ENCODE measurements around the gene MRPS33. TPM values are rescaled to one million over a fixed set of nuclear protein-coding genes. Genes with fewer than 3 reads are reported as not detected.

Gene MRPS33
- total RNA-seq, 1 donor from 2014 or later: 32.2 TPM

DNA sequence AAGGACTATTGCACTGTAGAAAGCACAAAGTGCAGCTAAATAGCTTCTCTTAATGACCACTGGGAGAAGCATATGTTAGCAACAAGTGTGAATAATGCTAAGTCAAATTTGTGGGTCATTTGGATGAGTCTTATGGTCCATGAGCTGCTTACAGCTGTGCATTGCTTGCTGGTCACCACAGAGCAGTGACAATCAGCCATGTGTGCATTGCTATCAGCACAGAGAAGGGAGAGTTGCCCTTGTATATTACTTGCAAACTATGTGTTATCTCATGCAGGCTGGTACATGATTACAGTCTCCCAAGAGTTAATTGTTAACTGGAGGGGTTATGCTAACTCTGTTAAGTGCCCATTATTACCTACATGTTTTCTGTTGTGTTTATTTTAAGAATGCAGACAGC is 25.7 kb downstream of the MRPS33 start:
- Mint-ChIP-seq H3K9me3 (ENCODE audit: unreplicated experiment) (no peaks in the 10 kb centered on the region), H3K36me3 (ENCODE audit: low read depth, unreplicated experiment) (no peaks in the 10 kb centered on the region), H3K27ac (ENCODE audit: unreplicated experiment) (no peak overlapping the region), H3K27me3 (ENCODE audit: unreplicated experiment) (no peaks in the 10 kb centered on the region), H3K4me1 (ENCODE audit: unreplicated experiment) (no peaks in the 10 kb centered on the region), H3K4me3 (ENCODE audit: unreplicated experiment) (no peak overlapping the region)
- TF ChIP-seq CTCF (IDR thresholded peaks at IDR 0.05; ENCODE audit: unreplicated experiment): no peak
- no peak for DNase-seq (ENCODE audit: low spot score)

- Mint-ChIP-seq H3K4me3 (ENCODE audit: unreplicated experiment) (no peak overlapping the region), H3K9me3 (ENCODE audit: unreplicated experiment) (no peaks in the 10 kb centered on the region), H3K27ac (ENCODE audit: unreplicated experiment) (no peak overlapping the region), H3K4me1 (ENCODE audit: unreplicated experiment) (no peaks in the 10 kb centered on the region), H3K27me3 (ENCODE audit: unreplicated experiment) (no peaks in the 10 kb centered on the region), H3K36me3 (ENCODE audit: low read depth, unreplicated experiment) (no peaks in the 10 kb centered on the region)
- DNase-seq (ENCODE audit: low spot score): no peak
- peak; percentile 73 for TF ChIP-seq CTCF (IDR thresholded peaks at IDR 0.05; ENCODE audit: unreplicated experiment)
Observed at GRCh38 chr7:140983802-140984201, 30.9 kb downstream of the MRPS33 start.

GRCh38 chr7:140982508-140982907 is 32.2 kb downstream of the MRPS33 start:
- Mint-ChIP-seq H3K27ac (ENCODE audit: unreplicated experiment) (no peak overlapping the region), H3K9me3 (ENCODE audit: unreplicated experiment) (no peaks in the 10 kb centered on the region), H3K4me3 (ENCODE audit: unreplicated experiment) (no peak overlapping the region), H3K27me3 (ENCODE audit: unreplicated experiment) (no peaks in the 10 kb centered on the region), H3K36me3 (ENCODE audit: low read depth, unreplicated experiment) (no peaks in the 10 kb centered on the region), H3K4me1 (ENCODE audit: unreplicated experiment) (no peaks in the 10 kb centered on the region)
- DNase-seq (ENCODE audit: low spot score): no peak
- TF ChIP-seq CTCF (IDR thresholded peaks at IDR 0.05; ENCODE audit: unreplicated experiment): no peak

DNA sequence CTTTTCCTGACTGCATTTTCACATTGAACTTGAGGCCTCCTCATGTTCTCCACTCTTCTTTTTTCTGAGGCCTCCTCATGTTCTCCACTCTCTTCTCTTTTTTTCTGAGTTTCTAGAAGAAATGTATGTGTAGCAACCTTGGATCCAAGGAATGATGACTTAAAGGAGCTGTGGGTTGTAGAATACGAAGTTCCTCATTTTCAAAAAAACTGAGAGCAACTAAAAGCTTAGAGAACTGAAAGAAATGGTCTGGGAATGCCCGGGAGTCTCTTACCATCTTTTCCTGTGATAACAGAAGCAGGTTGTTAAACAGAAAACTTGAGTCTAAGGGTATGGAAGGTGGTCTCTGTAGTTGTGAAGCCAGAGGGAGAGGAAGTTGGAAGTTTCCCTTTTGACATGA is 32.8 kb downstream of the MRPS33 start:
- no peak overlapping the region for H3K4me3 Mint-ChIP-seq (ENCODE audit: unreplicated experiment)
- no peaks in the 10 kb centered on the region for H3K9me3 Mint-ChIP-seq (ENCODE audit: unreplicated experiment)
- no peaks in the 10 kb centered on the region for H3K4me1 Mint-ChIP-seq (ENCODE audit: unreplicated experiment)
- no peaks in the 10 kb centered on the region for H3K27me3 Mint-ChIP-seq (ENCODE audit: unreplicated experiment)
- H3K36me3 Mint-ChIP-seq (ENCODE audit: low read depth, unreplicated experiment): no peaks in the 10 kb centered on the region
- no peak for TF ChIP-seq CTCF (IDR thresholded peaks at IDR 0.05; ENCODE audit: unreplicated experiment)
- H3K27ac Mint-ChIP-seq (ENCODE audit: unreplicated experiment): no peak overlapping the region
- DNase-seq (ENCODE audit: low spot score): no peak

GRCh38 chr7:140977741-140978140 is 37.0 kb downstream of the MRPS33 start:
- H3K4me1 Mint-ChIP-seq (ENCODE audit: unreplicated experiment): no peaks in the 10 kb centered on the region
- H3K36me3 Mint-ChIP-seq (ENCODE audit: low read depth, unreplicated experiment): no peaks in the 10 kb centered on the region
- H3K27ac Mint-ChIP-seq (ENCODE audit: unreplicated experiment): no peak overlapping the region
- peaks cover 3% of the 10 kb centered on the region for H3K27me3 Mint-ChIP-seq (ENCODE audit: unreplicated experiment)
- H3K4me3 Mint-ChIP-seq (ENCODE audit: unreplicated experiment): no peak overlapping the region
- DNase-seq (ENCODE audit: low spot score): no peak
- TF ChIP-seq CTCF (IDR thresholded peaks at IDR 0.05; ENCODE audit: unreplicated experiment): no peak
- H3K9me3 Mint-ChIP-seq (ENCODE audit: unreplicated experiment): no peaks in the 10 kb centered on the region

All from endothelial cell (in vitro differentiated cells).